OCI-LY1 (cell line): Measurements from ENCODE around the gene BHLHA15.

Source experiments
- H2AFZ ChIP-seq: fragments of 200-600 bp; sonication (generic), shearing (Covaris generic); 2 replicates; pipeline ENCODE4 v1.6.0; 2014; ENCODE audit warnings: antibody characterized with exemption, mild to moderate bottlenecking, low read length
- H3F3A ChIP-seq: fragments of 200-600 bp; sonication (generic), shearing (Covaris generic); 2 replicates; pipeline ENCODE4 v1.6.0; 2014; ENCODE audit warnings: mild to moderate bottlenecking, antibody characterized with exemption, low read length, moderate library complexity; ENCODE audit not compliant: insufficient read depth
- H3K27ac ChIP-seq: fragments of 200-600 bp; sonication (generic); 2 replicates; pipeline ENCODE4 v1.5.1; 2014; ENCODE audit warnings: low read length, mixed run types, mild to moderate bottlenecking, low read depth; ENCODE audit not compliant: poor library complexity, severe bottlenecking
- H3K27me3 ChIP-seq: fragments of 200-600 bp; sonication (generic); 2 replicates; pipeline ENCODE4 v1.6.0; 2014; ENCODE audit warnings: antibody characterized with exemption, mild to moderate bottlenecking, low read length, moderate library complexity; ENCODE audit not compliant: insufficient read depth
- H3K36me3 ChIP-seq: fragments of 200-600 bp; sonication (generic); 2 replicates; pipeline ENCODE4 v1.6.1; 2014; ENCODE audit warnings: mild to moderate bottlenecking, antibody characterized with exemption, low read length, moderate library complexity, mixed read lengths; ENCODE audit not compliant: insufficient read depth
- H3K4me1 ChIP-seq: fragments of 200-600 bp; sonication (generic); 2 replicates; pipeline ENCODE4 v1.5.1; 2014; ENCODE audit warnings: mild to moderate bottlenecking, low read length, moderate library complexity; ENCODE audit not compliant: insufficient read depth, severe bottlenecking
- H3K4me2 ChIP-seq: fragments of 200-600 bp; sonication (generic), shearing (Covaris generic); 2 replicates; pipeline ENCODE4 v1.6.1; 2014; ENCODE audit warnings: low read length
- H3K4me3 ChIP-seq: fragments of 200-600 bp; sonication (generic); 2 replicates; pipeline ENCODE4 v1.5.1; 2014; ENCODE audit warnings: low read length, low read depth, mild to moderate bottlenecking, mixed read lengths; ENCODE audit not compliant: poor library complexity, severe bottlenecking
- H3K79me2 ChIP-seq: fragments of 200-600 bp; shearing (Covaris generic); 2 replicates; pipeline ENCODE4 v1.6.1; 2016; ENCODE audit warnings: mixed run types, low read length, mixed read lengths; ENCODE audit not compliant: insufficient read depth
- H3K9ac ChIP-seq: fragments of 200-600 bp; sonication (generic), shearing (Covaris generic); 2 replicates; pipeline ENCODE4 v1.6.1; 2014; ENCODE audit warnings: mild to moderate bottlenecking, low read length, mixed read lengths
- H3K9me2 ChIP-seq: fragments of 200-600 bp; sonication (generic), shearing (Covaris generic); 2 replicates; pipeline ENCODE4 v1.6.1; 2014; ENCODE audit warnings: low read depth, mild to moderate bottlenecking, low read length, mixed read lengths
- H3K9me3 ChIP-seq: fragments of 200-600 bp; shearing (Covaris generic); 2 replicates; pipeline ENCODE4 v1.6.1; 2014; ENCODE audit warnings: low read length, mixed read lengths
- H4K20me1 ChIP-seq: fragments of 200-600 bp; sonication (generic), shearing (Covaris generic); 2 replicates; pipeline ENCODE4 v1.6.0; 2016; ENCODE audit warnings: mild to moderate bottlenecking, low read length; ENCODE audit not compliant: insufficient read depth
- EZH2 ChIP-seq: fragments of 200-600 bp; sonication (generic), shearing (Covaris generic); IDR thresholded peaks from 2 replicates; pipeline ENCODE4 v1.8.0; 2017; ENCODE audit warnings: borderline replicate concordance, mixed run types, mild to moderate bottlenecking, antibody characterized with exemption, low read length, moderate library complexity, mixed read lengths
- TF ChIP-seq, protein P1 (sequence below): fragments of 200-600 bp; sonication (generic), shearing (Covaris generic); IDR thresholded peaks from 2 replicates; pipeline ENCODE4 v1.5.1; 2017; ENCODE audit warnings: mild to moderate bottlenecking, antibody characterized with exemption, low read length, moderate library complexity, mixed read lengths

The BHLHA15 gene

DNA sequence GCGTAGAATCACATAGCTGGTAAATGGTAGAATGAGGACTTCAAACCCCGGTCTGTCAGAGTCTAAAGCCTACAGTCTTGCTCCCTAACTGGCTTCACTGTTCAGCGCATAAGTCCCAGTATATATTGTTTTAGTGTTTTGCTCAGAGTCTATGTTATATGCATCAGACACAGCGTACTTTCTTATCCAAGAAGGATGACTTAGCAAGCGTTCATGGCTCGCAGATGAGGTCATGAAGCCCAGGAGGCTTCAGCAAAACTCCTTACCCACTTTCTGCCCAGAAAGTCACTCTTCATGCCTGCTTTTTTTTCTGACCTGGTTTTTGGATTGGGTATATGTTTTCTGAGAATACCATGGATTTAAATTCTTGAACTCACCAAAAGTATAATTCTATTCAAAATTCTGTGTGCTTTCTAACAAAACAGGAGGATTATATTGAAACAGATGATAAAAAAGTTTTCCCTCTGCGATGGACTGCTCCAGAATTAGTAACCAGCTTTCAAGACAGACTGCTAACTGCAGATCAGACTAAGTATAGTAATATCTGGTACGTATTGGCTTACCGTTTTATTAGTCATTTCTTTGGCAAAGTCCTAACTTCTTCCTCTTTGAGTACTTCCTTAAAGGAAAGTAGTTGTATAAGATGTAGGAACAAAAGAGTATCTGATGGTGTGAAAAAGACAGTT, 24.6 kb upstream of the BHLHA15 start:
- peaks cover 36% of the 10 kb centered on the region for H3K36me3 ChIP-seq
- no peak overlapping the region for H3K9ac ChIP-seq
- no peaks in the 10 kb centered on the region for H3K79me2 ChIP-seq
- H3K27ac ChIP-seq: no peak overlapping the region
- no peak overlapping the region for H3K4me2 ChIP-seq
- no peaks in the 10 kb centered on the region for H4K20me1 ChIP-seq
- H3K4me1 ChIP-seq: no peaks in the 10 kb centered on the region
- H3K4me3 ChIP-seq: no peak overlapping the region
- H3F3A ChIP-seq: no peaks in the 10 kb centered on the region
- H3K9me3 ChIP-seq: peaks cover 13% of the 10 kb centered on the region
- no peaks in the 10 kb centered on the region for H3K9me2 ChIP-seq
- no peaks in the 10 kb centered on the region for H3K27me3 ChIP-seq
- TF ChIP-seq EZH2: no peak
- TF ChIP-seq, protein P1, sequence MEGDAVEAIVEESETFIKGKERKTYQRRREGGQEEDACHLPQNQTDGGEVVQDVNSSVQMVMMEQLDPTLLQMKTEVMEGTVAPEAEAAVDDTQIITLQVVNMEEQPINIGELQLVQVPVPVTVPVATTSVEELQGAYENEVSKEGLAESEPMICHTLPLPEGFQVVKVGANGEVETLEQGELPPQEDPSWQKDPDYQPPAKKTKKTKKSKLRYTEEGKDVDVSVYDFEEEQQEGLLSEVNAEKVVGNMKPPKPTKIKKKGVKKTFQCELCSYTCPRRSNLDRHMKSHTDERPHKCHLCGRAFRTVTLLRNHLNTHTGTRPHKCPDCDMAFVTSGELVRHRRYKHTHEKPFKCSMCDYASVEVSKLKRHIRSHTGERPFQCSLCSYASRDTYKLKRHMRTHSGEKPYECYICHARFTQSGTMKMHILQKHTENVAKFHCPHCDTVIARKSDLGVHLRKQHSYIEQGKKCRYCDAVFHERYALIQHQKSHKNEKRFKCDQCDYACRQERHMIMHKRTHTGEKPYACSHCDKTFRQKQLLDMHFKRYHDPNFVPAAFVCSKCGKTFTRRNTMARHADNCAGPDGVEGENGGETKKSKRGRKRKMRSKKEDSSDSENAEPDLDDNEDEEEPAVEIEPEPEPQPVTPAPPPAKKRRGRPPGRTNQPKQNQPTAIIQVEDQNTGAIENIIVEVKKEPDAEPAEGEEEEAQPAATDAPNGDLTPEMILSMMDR: no peak
- H2AFZ ChIP-seq: no peak overlapping the region

DNA sequence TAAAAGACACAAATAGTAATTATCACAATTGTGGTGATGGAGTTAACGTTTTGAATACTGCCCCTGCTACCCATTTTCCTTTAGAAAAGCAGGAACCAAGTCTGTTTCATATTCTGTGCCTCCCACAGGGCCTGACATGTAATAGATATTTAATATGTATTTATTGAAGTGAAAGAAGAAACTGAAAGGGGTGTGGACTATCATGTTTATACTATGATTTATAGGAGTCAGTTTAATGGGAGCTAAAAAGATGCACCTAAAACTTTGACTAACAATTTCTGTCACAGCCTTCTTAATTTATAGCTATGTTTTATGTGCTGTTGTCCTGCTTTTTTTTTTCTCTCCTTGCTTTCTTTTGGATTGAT, 24.1 kb upstream of the BHLHA15 start:
- no peak overlapping the region for H3K9ac ChIP-seq
- no peaks in the 10 kb centered on the region for H3F3A ChIP-seq
- H3K9me3 ChIP-seq: peaks cover 13% of the 10 kb centered on the region
- TF ChIP-seq EZH2: no peak
- peaks cover 39% of the 10 kb centered on the region for H3K36me3 ChIP-seq
- no peaks in the 10 kb centered on the region for H3K79me2 ChIP-seq
- no peak overlapping the region for H3K4me2 ChIP-seq
- H3K9me2 ChIP-seq: no peaks in the 10 kb centered on the region
- H4K20me1 ChIP-seq: no peaks in the 10 kb centered on the region
- H3K27me3 ChIP-seq: no peaks in the 10 kb centered on the region
- H3K4me3 ChIP-seq: no peak overlapping the region
- H3K27ac ChIP-seq: no peak overlapping the region
- H2AFZ ChIP-seq: no peak overlapping the region
- no peaks in the 10 kb centered on the region for H3K4me1 ChIP-seq

DNA sequence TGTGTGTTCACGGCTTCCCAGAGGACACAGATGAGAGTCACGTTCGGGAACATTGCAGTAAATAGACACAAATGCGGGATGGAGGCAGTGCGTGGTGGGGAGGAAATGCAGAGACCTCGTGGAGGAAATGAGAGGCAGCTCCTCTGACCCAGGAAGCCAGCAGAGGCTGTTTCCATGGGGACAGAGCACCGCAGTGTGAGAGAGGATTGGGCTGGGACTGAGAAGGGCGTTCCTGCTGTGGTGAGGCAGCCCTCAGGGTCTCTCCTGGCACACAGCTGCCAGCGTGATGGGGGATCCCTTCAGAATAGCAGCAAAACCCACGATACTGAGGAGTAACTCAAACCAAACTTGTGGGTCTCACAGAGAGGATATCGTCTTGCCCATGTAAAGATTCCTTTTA, 21.7 kb upstream of the BHLHA15 start:
- Histone ChIP-seq H3K9ac (no peak overlapping the region), H2AFZ (no peak overlapping the region), H3K4me3 (no peak overlapping the region), H3F3A (no peaks in the 10 kb centered on the region), H3K9me3 (peaks cover 13% of the 10 kb centered on the region), H3K9me2 (no peaks in the 10 kb centered on the region), H3K79me2 (no peaks in the 10 kb centered on the region), H3K4me2 (no peak overlapping the region), H3K27ac (no peak overlapping the region), H3K4me1 (no peaks in the 10 kb centered on the region), H3K36me3 (peaks cover 64% of the 10 kb centered on the region), H4K20me1 (no peaks in the 10 kb centered on the region), H3K27me3 (no peaks in the 10 kb centered on the region)
- TF ChIP-seq EZH2: no peak
- TF ChIP-seq, protein P1: no peak
